PC-9 (cell line): ENCODE measurements around the gene CLEC4M. TPM values are rescaled to one million over a fixed set of nuclear protein-coding genes. Genes with fewer than 3 reads are reported as not detected.

Experiments
- BruUV-seq: library from RNA; stranded (reverse); fragments of 400-500 nt; replicated peaks from 2 replicates; lab custom pipeline; 2021; lab: Mats Ljungman, UMichigan
- CTCF ChIA-PET: fragments of 300-600 bp; sonication (Branson Sonifier 250); formaldehyde crosslinking; loops from one replicate; lab custom pipeline; 2022; ENCODE audit warnings: antibody characterized with exemption; lab: Charles Lee
- POLR2A ChIA-PET: fragments of 300-600 bp; sonication (Branson Sonifier 250); formaldehyde crosslinking; loops from one replicate; lab custom pipeline; 2022; ENCODE audit warnings: antibody characterized with exemption; ENCODE audit not compliant: unreplicated experiment; lab: Charles Lee
- DNase-seq, 2 experiments: peaks; one replicate each; pipeline versions ENCODE4 v3.0.0 to v3.0.0-alpha.2; 2015 to 2022; ENCODE audit warnings: mixed read lengths in 1 of 2
- H2AFZ ChIP-seq: fragments of 200-600 bp; sonication (generic); 2 replicates; pipeline ENCODE4 v1.8.1; 2017; ENCODE audit warnings: antibody characterized with exemption
- H3F3A ChIP-seq: fragments of 200-600 bp; sonication (generic); 2 replicates; pipeline ENCODE4 v1.8.1; 2017; ENCODE audit warnings: antibody characterized with exemption, mild to moderate bottlenecking, low read depth; ENCODE audit not compliant: insufficient read depth
- H3K27ac ChIP-seq: fragments of 200-600 bp; sonication (generic); 2 replicates; pipeline ENCODE4 v1.6.1; 2016; ENCODE audit warnings: mixed run types
- H3K27me3 ChIP-seq: fragments of 200-600 bp; sonication (generic); 2 replicates; pipeline ENCODE4 v1.6.1; 2016; ENCODE audit warnings: low read depth, mixed run types; ENCODE audit not compliant: insufficient read depth
- H3K36me3 ChIP-seq: fragments of 200-600 bp; sonication (generic); 2 replicates; pipeline ENCODE4 v1.6.1; 2016; ENCODE audit warnings: low read depth, mixed run types
- H3K4me1 ChIP-seq: fragments of 200-600 bp; sonication (generic); replicated peaks from 2 replicates; pipeline ENCODE4 v1.6.1; 2016; ENCODE audit warnings: mixed run types; ENCODE audit not compliant: insufficient read depth
- H3K4me2 ChIP-seq: fragments of 200-600 bp; sonication (generic); 2 replicates; pipeline ENCODE4 v1.6.1; 2017; ENCODE audit warnings: mixed run types
- H3K4me3 ChIP-seq: fragments of 200-600 bp; sonication (generic); 2 replicates; pipeline ENCODE4 v1.6.1; 2016; ENCODE audit warnings: mixed run types
- H3K79me2 ChIP-seq: fragments of 200-600 bp; sonication (generic); 2 replicates; pipeline ENCODE4 v1.6.1; 2017; ENCODE audit warnings: low read depth, mixed run types
- H3K9me2 ChIP-seq: fragments of 200-600 bp; sonication (generic); 2 replicates; pipeline ENCODE4 v1.8.1; 2017; ENCODE audit warnings: mild to moderate bottlenecking; ENCODE audit not compliant: insufficient read depth
- H3K9me3 ChIP-seq: fragments of 200-600 bp; sonication (generic); 2 replicates; pipeline ENCODE4 v1.8.1; 2016; ENCODE audit warnings: low read depth; ENCODE audit not compliant: insufficient read depth
- H4K20me1 ChIP-seq: fragments of 200-600 bp; sonication (generic); 2 replicates; pipeline ENCODE4 v1.8.1; 2017; ENCODE audit not compliant: insufficient read depth
- CTCF ChIP-seq: fragments of 200-600 bp; sonication (generic); conservative IDR thresholded peaks from 2 replicates; pipeline ENCODE4 v1.6.1; 2017; ENCODE audit warnings: mixed run types, antibody characterized with exemption, mild to moderate bottlenecking, moderate library complexity
- EZH2 ChIP-seq: fragments of 200-600 bp; sonication (generic); IDR thresholded peaks from 2 replicates; pipeline ENCODE4 v1.8.0; 2017; ENCODE audit warnings: antibody characterized with exemption, low read depth
- intact Hi-C: fragments of 100-400 bp; cut with micrococcal nuclease; formaldehyde crosslinking; loops from one replicate; pipeline ENCODE4 v1.10.0; 2022; ENCODE audit not compliant: unreplicated experiment
- total RNA-seq: library from RNA; stranded (reverse); gene quantifications from 2 replicates; pipeline ENCODE4 v1.2.3, GENCODE V29; 2021

Gene CLEC4M
- total RNA-seq, 1 experiment from 2014 or later: not detected

DNA sequence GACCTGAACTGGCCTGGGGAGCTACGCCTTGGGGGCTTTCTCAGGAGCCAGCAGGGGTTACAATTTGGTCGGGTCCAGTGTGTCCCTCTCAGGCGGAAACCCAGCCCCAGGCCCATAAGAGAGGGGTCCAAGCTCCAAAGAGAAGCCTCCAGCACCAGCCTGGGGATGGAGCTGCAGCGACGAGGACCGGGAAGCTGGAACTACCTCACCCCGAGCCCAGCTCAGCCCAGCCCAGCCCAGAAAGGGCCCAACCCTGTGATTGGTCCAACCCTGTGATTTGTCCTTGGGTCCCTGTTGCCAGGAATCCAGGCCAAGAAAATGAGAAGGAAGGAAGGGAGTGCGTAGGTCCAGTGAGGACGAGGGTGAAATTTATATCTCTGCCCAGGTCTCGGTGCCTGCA, 24.1 kb downstream of the CLEC4M start:
- H3K27ac ChIP-seq: no peak overlapping the region
- CTCF ChIA-PET: no interaction called here
- peaks cover 44% of the 10 kb centered on the region for H3F3A ChIP-seq
- H3K79me2 ChIP-seq: no peaks in the 10 kb centered on the region
- no peaks in the 10 kb centered on the region for H3K9me2 ChIP-seq
- POLR2A ChIA-PET: interaction anchor here (0.6 kb wide), 1 partner anchor 141 kb away, joined by 14 read pairs; no protein-coding TSS in a partner anchor
- peaks cover 32% of the 10 kb centered on the region for H3K4me1 ChIP-seq
- no peaks in the 10 kb centered on the region for H3K27me3 ChIP-seq
- no peak overlapping the region for H2AFZ ChIP-seq
- no peak for DNase-seq
- H3K4me2 ChIP-seq: no peak overlapping the region
- no peaks in the 10 kb centered on the region for H4K20me1 ChIP-seq
- TF ChIP-seq EZH2 (no peak), CTCF (no peak)
- intact Hi-C loops: no loop called here
- BruUV-seq: no TSS peak
- no peaks in the 10 kb centered on the region for H3K36me3 ChIP-seq
- H3K4me3 ChIP-seq: no peak overlapping the region
- no peaks in the 10 kb centered on the region for H3K9me3 ChIP-seq

DNA sequence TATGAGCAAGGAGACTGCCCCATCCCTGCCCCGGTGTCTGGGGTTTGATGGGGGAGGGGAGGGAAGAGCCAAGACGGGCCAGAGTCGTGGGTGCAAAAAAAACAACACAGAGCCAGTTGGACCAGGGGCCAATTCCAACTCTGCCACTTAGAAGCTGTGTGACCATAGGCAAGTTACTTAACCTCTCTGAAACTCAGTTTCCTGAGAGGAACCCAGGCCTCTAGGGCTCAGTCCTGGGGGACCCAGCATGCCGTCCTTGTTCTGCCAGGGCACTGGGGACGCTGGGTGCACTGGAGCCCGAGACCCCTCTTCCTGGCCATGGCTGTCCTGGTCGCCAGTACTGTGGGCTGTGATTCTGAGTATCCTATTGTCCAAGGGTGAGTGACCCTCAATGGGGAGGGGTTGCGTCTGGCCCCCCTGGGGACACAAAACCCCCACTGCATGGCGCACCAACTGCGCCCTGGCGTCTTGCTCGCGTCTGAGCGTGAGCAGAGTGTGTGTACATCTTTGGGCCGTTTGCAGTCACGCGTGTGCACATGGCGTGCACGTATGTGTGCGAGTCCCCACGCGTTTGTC, 24.6 kb downstream of the CLEC4M start:
- Histone ChIP-seq H3K79me2 (no peaks in the 10 kb centered on the region), H4K20me1 (no peaks in the 10 kb centered on the region), H3K27ac (no peak overlapping the region), H3K9me3 (no peaks in the 10 kb centered on the region), H3K36me3 (no peaks in the 10 kb centered on the region), H3K4me3 (no peak overlapping the region), H3F3A (peaks cover 44% of the 10 kb centered on the region), H3K9me2 (no peaks in the 10 kb centered on the region), H3K27me3 (no peaks in the 10 kb centered on the region), H2AFZ (no peak overlapping the region), H3K4me1 (peaks cover 36% of the 10 kb centered on the region), H3K4me2 (no peak overlapping the region)
- ChIA-PET CTCF (interaction anchor here (0.6 kb wide), 1 partner anchor 82 kb away, joined by 4 read pairs; no protein-coding TSS in a partner anchor), POLR2A (interaction anchor here (0.6 kb wide), 1 partner anchor 141 kb away, joined by 14 read pairs; no protein-coding TSS in a partner anchor)
- TF ChIP-seq EZH2: no peak
- no peak for TF ChIP-seq CTCF
- no TSS peak for BruUV-seq
- DNase-seq: no peak
- intact Hi-C loops: no loop called here

- no peaks in the 10 kb centered on the region for H4K20me1 ChIP-seq
- no TSS peak for BruUV-seq
- intact Hi-C loops: no loop called here
- DNase-seq: no peak
- no peaks in the 10 kb centered on the region for H3K79me2 ChIP-seq
- H3K4me3 ChIP-seq: no peak overlapping the region
- no peak overlapping the region for H2AFZ ChIP-seq
- ChIA-PET POLR2A (no interaction called here), CTCF (interaction anchor here (0.6 kb wide), 1 partner anchor 83 kb away, joined by 4 read pairs; no protein-coding TSS in a partner anchor)
- no peak for TF ChIP-seq CTCF
- TF ChIP-seq EZH2: no peak
- no peak overlapping the region for H3K27ac ChIP-seq
- no peaks in the 10 kb centered on the region for H3K9me2 ChIP-seq
- H3K27me3 ChIP-seq: no peaks in the 10 kb centered on the region
- peaks cover 44% of the 10 kb centered on the region for H3F3A ChIP-seq
- H3K4me1 ChIP-seq: peaks cover 38% of the 10 kb centered on the region
- no peak overlapping the region for H3K4me2 ChIP-seq
- no peaks in the 10 kb centered on the region for H3K36me3 ChIP-seq
- H3K9me3 ChIP-seq: peaks cover 4% of the 10 kb centered on the region; the same call in 1 of the 2 replicates
Observed at GRCh38 chr19:7788178-7788932, 25.3 kb downstream of the CLEC4M start.
